Metanephros (tissue), 1 donor: ENCODE measurements around the gene CYSLTR2. TPM values are rescaled to one million over a fixed set of nuclear protein-coding genes. Genes with fewer than 3 reads are reported as not detected.

Source experiments
- total RNA-seq: library from RNA; depleted of rRNA; stranded (reverse); fragments of >200 nt; gene quantifications from one replicate; pipeline ENCODE4 v1.2.3, GENCODE V29; 2014

Gene CYSLTR2, protein sequence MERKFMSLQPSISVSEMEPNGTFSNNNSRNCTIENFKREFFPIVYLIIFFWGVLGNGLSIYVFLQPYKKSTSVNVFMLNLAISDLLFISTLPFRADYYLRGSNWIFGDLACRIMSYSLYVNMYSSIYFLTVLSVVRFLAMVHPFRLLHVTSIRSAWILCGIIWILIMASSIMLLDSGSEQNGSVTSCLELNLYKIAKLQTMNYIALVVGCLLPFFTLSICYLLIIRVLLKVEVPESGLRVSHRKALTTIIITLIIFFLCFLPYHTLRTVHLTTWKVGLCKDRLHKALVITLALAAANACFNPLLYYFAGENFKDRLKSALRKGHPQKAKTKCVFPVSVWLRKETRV
- 1.1 TPM for total RNA-seq

DNA sequence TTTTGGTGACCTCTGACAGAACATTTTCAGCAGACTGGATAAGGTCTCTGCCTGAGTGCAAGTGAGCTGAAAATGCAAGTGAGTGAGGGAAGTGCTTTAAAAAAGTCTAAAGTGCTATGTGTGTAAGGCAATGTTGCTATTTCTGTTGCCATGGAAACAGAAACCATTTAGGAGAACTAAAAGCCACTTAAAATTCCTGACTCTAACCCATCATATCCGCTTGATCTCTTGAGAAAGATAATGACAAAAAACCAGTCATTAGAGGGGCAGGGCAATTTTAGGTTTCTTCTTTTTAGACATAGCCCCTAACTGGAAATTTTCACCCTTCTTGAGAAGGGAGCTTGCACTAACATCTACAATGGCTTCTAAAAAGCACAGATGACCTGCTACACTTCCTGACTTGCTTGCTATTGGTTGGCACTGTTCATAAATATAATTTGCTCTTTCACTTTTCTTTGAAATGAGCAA, at the start of gene CYSLTR2:
CYSLTR2 (plus strand) TSS at position 458 of the 468 bp plus-strand sequence. CDS start 52,889 bp downstream, outside the sequence.

Other genes starting within 250 kb of the CYSLTR2 start
- gene LPAR6, start 240.8 kb upstream of the CYSLTR2 start, total RNA-seq, result 32.0 TPM
- 39.8 TPM for gene RCBTB2, start 120.8 kb upstream of the CYSLTR2 start, total RNA-seq